B cell (primary cell): Measurements from ENCODE around the gene VWA3B.

Source experiments
- EZH2 ChIP-seq: IDR thresholded peaks from 2 replicates; pipeline ENCODE4 v1.6.1; 2012; ENCODE audit warnings: borderline replicate concordance, low read depth, mild to moderate bottlenecking, moderate library complexity, low read length; ENCODE audit not compliant: insufficient read depth, poor library complexity, severe bottlenecking
- TF ChIP-seq, protein P1 (sequence below): fragments of 200-600 bp; IDR thresholded peaks from one replicate; pipeline ENCODE4 v1.8.0; 2022; ENCODE audit warnings: antibody characterized with exemption, mild to moderate bottlenecking

DNA sequence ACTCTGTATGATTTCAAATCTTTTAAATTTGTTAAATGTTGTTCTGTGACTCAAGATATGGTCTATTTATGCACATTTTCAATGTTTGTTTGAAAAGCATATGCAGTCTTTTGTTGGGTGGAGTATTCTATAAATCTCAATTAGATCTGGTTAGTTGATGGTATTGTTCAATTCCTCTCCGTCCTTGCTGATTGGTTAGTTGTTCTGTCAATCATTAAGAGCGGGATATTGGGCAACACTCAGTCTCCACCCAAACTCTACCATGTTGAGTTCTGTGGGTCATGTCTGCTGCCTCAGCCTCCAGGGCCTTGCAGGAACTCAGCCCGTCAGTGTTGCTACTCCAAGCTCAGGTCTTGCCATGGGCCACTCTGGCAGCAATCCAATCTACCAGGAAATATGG is 118.9 kb downstream of the VWA3B start:
- TF ChIP-seq, protein P1, sequence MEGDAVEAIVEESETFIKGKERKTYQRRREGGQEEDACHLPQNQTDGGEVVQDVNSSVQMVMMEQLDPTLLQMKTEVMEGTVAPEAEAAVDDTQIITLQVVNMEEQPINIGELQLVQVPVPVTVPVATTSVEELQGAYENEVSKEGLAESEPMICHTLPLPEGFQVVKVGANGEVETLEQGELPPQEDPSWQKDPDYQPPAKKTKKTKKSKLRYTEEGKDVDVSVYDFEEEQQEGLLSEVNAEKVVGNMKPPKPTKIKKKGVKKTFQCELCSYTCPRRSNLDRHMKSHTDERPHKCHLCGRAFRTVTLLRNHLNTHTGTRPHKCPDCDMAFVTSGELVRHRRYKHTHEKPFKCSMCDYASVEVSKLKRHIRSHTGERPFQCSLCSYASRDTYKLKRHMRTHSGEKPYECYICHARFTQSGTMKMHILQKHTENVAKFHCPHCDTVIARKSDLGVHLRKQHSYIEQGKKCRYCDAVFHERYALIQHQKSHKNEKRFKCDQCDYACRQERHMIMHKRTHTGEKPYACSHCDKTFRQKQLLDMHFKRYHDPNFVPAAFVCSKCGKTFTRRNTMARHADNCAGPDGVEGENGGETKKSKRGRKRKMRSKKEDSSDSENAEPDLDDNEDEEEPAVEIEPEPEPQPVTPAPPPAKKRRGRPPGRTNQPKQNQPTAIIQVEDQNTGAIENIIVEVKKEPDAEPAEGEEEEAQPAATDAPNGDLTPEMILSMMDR: no peak
- TF ChIP-seq EZH2: no peak
